ENCODE results near the gene ASB2.

GRCh38 chr14:94021001-94021400 is 44.6 kb upstream of the ASB2 start:
- TF ChIP-seq CTCF (IDR thresholded peaks at IDR 0.05; ENCODE audit: low read depth, low read length) (no peak), EZH2phosphoT487 (IDR thresholded peaks at IDR 0.05; ENCODE audit: low read depth) (no peak)
